ENCODE measurements around the gene NCOA1.

Gene NCOA1

GRCh38 chr2:24730481-24730880 lies 239.4 kb downstream of the NCOA1 start:
- no peak overlapping the region for H3K4me3 ChIP-seq (ENCODE audit: low read depth, low read length)
- TF ChIP-seq, protein P1, sequence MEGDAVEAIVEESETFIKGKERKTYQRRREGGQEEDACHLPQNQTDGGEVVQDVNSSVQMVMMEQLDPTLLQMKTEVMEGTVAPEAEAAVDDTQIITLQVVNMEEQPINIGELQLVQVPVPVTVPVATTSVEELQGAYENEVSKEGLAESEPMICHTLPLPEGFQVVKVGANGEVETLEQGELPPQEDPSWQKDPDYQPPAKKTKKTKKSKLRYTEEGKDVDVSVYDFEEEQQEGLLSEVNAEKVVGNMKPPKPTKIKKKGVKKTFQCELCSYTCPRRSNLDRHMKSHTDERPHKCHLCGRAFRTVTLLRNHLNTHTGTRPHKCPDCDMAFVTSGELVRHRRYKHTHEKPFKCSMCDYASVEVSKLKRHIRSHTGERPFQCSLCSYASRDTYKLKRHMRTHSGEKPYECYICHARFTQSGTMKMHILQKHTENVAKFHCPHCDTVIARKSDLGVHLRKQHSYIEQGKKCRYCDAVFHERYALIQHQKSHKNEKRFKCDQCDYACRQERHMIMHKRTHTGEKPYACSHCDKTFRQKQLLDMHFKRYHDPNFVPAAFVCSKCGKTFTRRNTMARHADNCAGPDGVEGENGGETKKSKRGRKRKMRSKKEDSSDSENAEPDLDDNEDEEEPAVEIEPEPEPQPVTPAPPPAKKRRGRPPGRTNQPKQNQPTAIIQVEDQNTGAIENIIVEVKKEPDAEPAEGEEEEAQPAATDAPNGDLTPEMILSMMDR (conservative IDR thresholded peaks at IDR 0.05; ENCODE audit: low read depth, low read length), result no peak
- DNase-seq (ENCODE audit: low read depth), result peak; percentile 54

DNA sequence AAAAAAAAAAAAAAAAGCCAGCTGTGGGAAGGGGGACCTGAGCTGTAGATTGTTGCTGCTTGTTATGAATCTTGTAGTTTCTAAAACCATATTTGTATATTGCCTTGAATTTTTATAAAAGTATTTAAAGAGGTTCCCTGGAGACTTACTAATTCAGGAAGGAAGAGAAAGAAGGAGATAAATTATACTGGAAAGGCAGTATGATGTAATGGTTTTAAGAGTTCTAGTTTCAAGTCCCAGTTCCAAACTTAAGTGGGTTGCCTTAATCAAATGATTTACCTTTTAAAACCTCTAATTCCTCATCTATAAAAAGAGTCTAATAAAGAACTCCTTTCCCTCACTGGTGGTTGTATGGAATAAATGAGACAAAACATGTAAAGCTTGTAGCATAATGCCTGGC lies 240.0 kb downstream of the NCOA1 start:
- no peak overlapping the region for H3K4me3 ChIP-seq (ENCODE audit: low read depth, low read length)
- TF ChIP-seq, protein P1 (conservative IDR thresholded peaks at IDR 0.05; ENCODE audit: low read depth, low read length), result no peak
- DNase-seq (ENCODE audit: low read depth), result no peak

DNA sequence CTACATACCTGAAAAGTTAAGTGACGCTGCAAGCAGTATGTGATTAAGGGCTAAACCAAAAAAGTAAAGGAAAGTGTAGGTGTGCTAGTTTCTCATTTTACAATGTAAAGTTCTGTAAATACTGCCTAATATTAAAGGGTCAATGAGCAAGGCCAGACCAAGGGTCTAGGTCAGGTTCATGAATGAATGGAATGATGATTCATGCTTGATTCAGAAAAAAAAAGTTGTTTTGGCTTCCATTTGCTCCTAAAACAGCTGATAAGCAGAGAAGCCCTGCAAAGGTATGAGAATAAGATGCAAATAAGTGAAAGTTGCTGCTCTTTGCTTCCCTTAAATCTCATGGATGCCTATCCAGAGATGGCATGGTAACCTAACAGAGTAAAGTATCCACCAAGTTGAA lies 240.9 kb downstream of the NCOA1 start:
- peak; percentile 36 for DNase-seq (ENCODE audit: low read depth)
- H3K4me3 ChIP-seq (ENCODE audit: low read depth, low read length), result no peak overlapping the region
- TF ChIP-seq, protein P1 (conservative IDR thresholded peaks at IDR 0.05; ENCODE audit: low read depth, low read length), result no peak

DNA sequence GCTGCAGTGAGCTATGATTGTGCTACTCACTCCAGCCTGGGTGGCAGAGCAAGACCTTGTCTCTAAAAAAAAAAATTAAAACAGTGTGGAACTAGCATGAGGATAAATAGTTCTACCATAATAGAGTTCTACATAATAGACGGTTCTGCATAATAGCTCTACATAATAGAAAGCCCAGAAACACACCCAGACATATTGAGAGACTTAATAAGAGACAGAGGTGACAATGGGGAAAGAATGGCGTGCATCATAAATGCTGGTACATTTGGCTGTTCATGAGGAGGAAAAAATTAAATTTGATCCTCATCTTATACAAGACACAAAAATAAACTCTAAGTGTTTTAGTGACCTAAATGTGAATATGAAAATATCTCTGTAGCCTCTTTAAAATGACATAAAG lies 243.7 kb downstream of the NCOA1 start:
- no peak for DNase-seq (ENCODE audit: low read depth)
- H3K4me3 ChIP-seq (ENCODE audit: low read depth, low read length), result no peak overlapping the region
- TF ChIP-seq, protein P1 (conservative IDR thresholded peaks at IDR 0.05; ENCODE audit: low read depth, low read length), result no peak

- DNase-seq (ENCODE audit: low read depth), result peak; percentile 42
- H3K4me3 ChIP-seq (ENCODE audit: low read depth, low read length), result no peak overlapping the region
- TF ChIP-seq, protein P1 (conservative IDR thresholded peaks at IDR 0.05; ENCODE audit: low read depth, low read length), result no peak
Measured at GRCh38 chr2:24739354-24740025, 248.4 kb downstream of the NCOA1 start.

- no peak for DNase-seq (ENCODE audit: low read depth)
- H3K4me3 ChIP-seq (ENCODE audit: low read depth, low read length), result no peak overlapping the region
- TF ChIP-seq, protein P1 (conservative IDR thresholded peaks at IDR 0.05; ENCODE audit: low read depth, low read length), result no peak
Measured at GRCh38 chr2:24740142-24740541, 249.1 kb downstream of the NCOA1 start.

DNA sequence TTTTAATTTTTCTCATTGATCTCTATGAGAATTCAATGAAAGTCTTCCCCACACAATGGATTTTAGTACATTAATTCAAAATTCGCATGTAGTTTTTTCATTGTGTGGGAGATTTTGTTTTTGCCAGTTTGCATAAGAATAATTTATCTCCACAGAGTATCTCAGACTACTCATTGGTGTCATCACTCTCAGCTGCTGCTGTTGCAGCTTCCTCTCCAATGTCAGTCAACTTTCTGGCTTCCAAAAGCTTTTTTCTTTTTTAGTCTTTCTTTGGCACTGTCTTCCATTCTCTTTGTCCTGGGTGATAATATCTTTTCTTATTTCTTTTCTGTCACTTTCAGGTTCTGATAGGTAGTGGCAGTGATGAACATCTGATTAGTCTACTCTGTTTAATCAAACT lies 251.7 kb downstream of the NCOA1 start:
- DNase-seq (ENCODE audit: low read depth), result no peak
- TF ChIP-seq, protein P1 (conservative IDR thresholded peaks at IDR 0.05; ENCODE audit: low read depth, low read length), result no peak

More for the DNA sequence above, 251.7 kb downstream of the NCOA1 start:
- no peak overlapping the region for H3K4me3 ChIP-seq (ENCODE audit: low read depth, low read length)
